RPMI8226 (cell line): ENCODE data around the gene SSH3.
"Not testable (repeated sequence)": the region's sequence is repeated elsewhere in the genome, so short reads cannot be mapped to it uniquely, and the experiment has no call there.

ENCODE experiments used
- DNase-seq: peaks from one replicate; pipeline ENCODE4 v3.0.0-alpha.2; 2015

Gene SSH3

GRCh38 chr11:67314218-67314617 is 10.9 kb downstream of the SSH3 start:
- no peak for DNase-seq

GRCh38 chr11:67315325-67315909 is 12.1 kb downstream of the SSH3 start:
- no peak for DNase-seq

GRCh38 chr11:67316882-67317204 is 13.5 kb downstream of the SSH3 start:
- no peak for DNase-seq

GRCh38 chr11:67317205-67317887 is 14.0 kb downstream of the SSH3 start:
- peak; percentile 97 for DNase-seq

- peak; percentile 28 for DNase-seq
Measured at GRCh38 chr11:67317888-67318555, 14.7 kb downstream of the SSH3 start.

- not testable (repeated sequence) for DNase-seq
Measured at GRCh38 chr11:67318876-67319275, 15.5 kb downstream of the SSH3 start.

GRCh38 chr11:67320011-67320410 is 16.7 kb downstream of the SSH3 start:
- no peak for DNase-seq

- no peak for DNase-seq
Measured at GRCh38 chr11:67320691-67321090, 17.4 kb downstream of the SSH3 start.

- no peak for DNase-seq
Measured at GRCh38 chr11:67321313-67321871, 18.1 kb downstream of the SSH3 start.

- no peak for DNase-seq
Measured at GRCh38 chr11:67322049-67322448, 18.7 kb downstream of the SSH3 start.

- DNase-seq = no peak
Measured at GRCh38 chr11:67323526-67323925, 20.2 kb downstream of the SSH3 start.

GRCh38 chr11:67332081-67332691 is 28.9 kb downstream of the SSH3 start:
- no peak for DNase-seq

GRCh38 chr11:67337257-67337656 is 33.9 kb downstream of the SSH3 start:
- no peak for DNase-seq

GRCh38 chr11:67344264-67344663 is 40.9 kb downstream of the SSH3 start:
- peak; percentile 25 for DNase-seq

- no peak for DNase-seq
Measured at GRCh38 chr11:67345247-67345919, 42.1 kb downstream of the SSH3 start.

- DNase-seq = no peak
Measured at GRCh38 chr11:67345920-67346819, 42.8 kb downstream of the SSH3 start.

GRCh38 chr11:67347964-67348749 is 44.8 kb downstream of the SSH3 start:
- no peak for DNase-seq

GRCh38 chr11:67349036-67349435 is 45.7 kb downstream of the SSH3 start:
- DNase-seq = no peak

- DNase-seq = no peak
Measured at GRCh38 chr11:67349457-67349856, 46.1 kb downstream of the SSH3 start.

GRCh38 chr11:67349928-67350465 is 46.7 kb downstream of the SSH3 start:
- DNase-seq = peak; percentile 54
